Activated T-cell treated with anti-CD3 and anti-CD28 coated beads, Interleukin-2, amount 50 U/mL, for 72 hours (primary cell): ENCODE results near the gene SOD3. TPM values are rescaled to one million over a fixed set of nuclear protein-coding genes. Genes with fewer than 3 reads are reported as not detected.

Experiments
- ATAC-seq, 2 donors: fragments of 150-1000 bp; cut with Tn5 transposase; replicated peaks in 1 of 2; 2 replicates each; pipeline ENCODE4 v1.10.0; 2021; ENCODE audit warnings: moderate library complexity in 2 of 2, mild to moderate bottlenecking in 1 of 2
- DNase-seq, 2 donors: peaks; one replicate each; pipeline ENCODE4 v3.0.0; 2021 to 2022; ENCODE audit warnings: mixed read lengths in 1 of 2
- H3K27ac Mint-ChIP-seq: one replicate; pipeline ENCODE4 v1.8.0; 2022; ENCODE audit warnings: mild to moderate bottlenecking, moderate library complexity, mixed read lengths
- H3K27me3 Mint-ChIP-seq: one replicate; pipeline ENCODE4 v1.8.0; 2022; ENCODE audit warnings: low read depth, mixed read lengths
- H3K36me3 Mint-ChIP-seq, 2 donors: one replicate each; pipeline ENCODE4 v1.8.0; 2022; ENCODE audit warnings: mixed read lengths in 2 of 2, mild to moderate bottlenecking in 1 of 2; ENCODE audit not compliant: insufficient read depth in 2 of 2
- H3K4me1 Mint-ChIP-seq: one replicate; pipeline ENCODE4 v1.8.0; 2022; ENCODE audit warnings: low read depth, mixed read lengths
- H3K4me3 Mint-ChIP-seq, 2 donors: one replicate each; pipeline ENCODE4 v1.8.0; 2022; ENCODE audit warnings: mild to moderate bottlenecking in 2 of 2, mixed read lengths in 2 of 2, moderate library complexity in 2 of 2
- H3K9me3 Mint-ChIP-seq, 2 donors: one replicate each; pipeline ENCODE4 v1.8.0; 2022; ENCODE audit warnings: mixed read lengths in 2 of 2
- total RNA-seq, 2 donors: library from RNA; stranded (reverse); gene quantifications; one replicate each; pipeline ENCODE4 v1.2.3, GENCODE V29; 2022

The SOD3 gene
- total RNA-seq, 2 donors from 2014 or later: not detected

- Mint-ChIP-seq H3K4me3 (no peak overlapping the region), H3K27ac (no peak overlapping the region), H3K4me1 (no peaks in the 10 kb centered on the region), H3K27me3 (no peaks in the 10 kb centered on the region), H3K9me3 (no peaks in the 10 kb centered on the region), H3K36me3 (no peaks in the 10 kb centered on the region)
- DNase-seq (no peak), ATAC-seq (no peak)
Observed at GRCh38 chr4:24843096-24843495, 47.7 kb downstream of the SOD3 start.

- H3K27ac Mint-ChIP-seq: no peak overlapping the region
Observed at GRCh38 chr4:24845132-24845531, 49.8 kb downstream of the SOD3 start.

GRCh38 chr4:24845902-24846301 lies 50.5 kb downstream of the SOD3 start:
- H3K36me3 Mint-ChIP-seq: no peaks in the 10 kb centered on the region
- ATAC-seq: no peak
- no peaks in the 10 kb centered on the region for H3K4me1 Mint-ChIP-seq
- no peak for DNase-seq
- no peaks in the 10 kb centered on the region for H3K27me3 Mint-ChIP-seq
- H3K27ac Mint-ChIP-seq: no peak overlapping the region
- no peak overlapping the region for H3K4me3 Mint-ChIP-seq
- H3K9me3 Mint-ChIP-seq: no peaks in the 10 kb centered on the region

More at GRCh38 chr4:24845132-24845531, 49.8 kb downstream of the SOD3 start:
- ATAC-seq (no peak), DNase-seq (no peak)
- H3K36me3 Mint-ChIP-seq: no peaks in the 10 kb centered on the region
- no peaks in the 10 kb centered on the region for H3K9me3 Mint-ChIP-seq
- no peaks in the 10 kb centered on the region for H3K27me3 Mint-ChIP-seq
- H3K4me1 Mint-ChIP-seq: no peaks in the 10 kb centered on the region
- no peak overlapping the region for H3K4me3 Mint-ChIP-seq

GRCh38 chr4:24846716-24847115 lies 51.3 kb downstream of the SOD3 start:
- Mint-ChIP-seq H3K4me3 (no peak overlapping the region), H3K4me1 (no peaks in the 10 kb centered on the region), H3K9me3 (no peaks in the 10 kb centered on the region), H3K27me3 (no peaks in the 10 kb centered on the region), H3K27ac (no peak overlapping the region), H3K36me3 (no peaks in the 10 kb centered on the region)
- ATAC-seq (no peak), DNase-seq (no peak)

GRCh38 chr4:24849351-24849750 lies 54.0 kb downstream of the SOD3 start:
- Mint-ChIP-seq H3K27ac (no peak overlapping the region), H3K9me3 (no peaks in the 10 kb centered on the region), H3K27me3 (no peaks in the 10 kb centered on the region), H3K36me3 (no peaks in the 10 kb centered on the region), H3K4me3 (no peak overlapping the region), H3K4me1 (no peaks in the 10 kb centered on the region)
- ATAC-seq (no peak), DNase-seq (no peak)

GRCh38 chr4:24849756-24850155 lies 54.4 kb downstream of the SOD3 start:
- no peaks in the 10 kb centered on the region for H3K36me3 Mint-ChIP-seq

More at GRCh38 chr4:24849756-24850155, 54.4 kb downstream of the SOD3 start:
- Mint-ChIP-seq H3K27me3 (no peaks in the 10 kb centered on the region), H3K27ac (no peak overlapping the region), H3K4me1 (no peaks in the 10 kb centered on the region), H3K9me3 (no peaks in the 10 kb centered on the region), H3K4me3 (no peak overlapping the region)
- DNase-seq (no peak), ATAC-seq (no peak)

Other genes starting within 250 kb of the SOD3 start
- 100 to 1,000 TPM; 145 to 150 TPM for gene DHX15, start 211.0 kb upstream of the SOD3 start, total RNA-seq
- under 1 TPM; 0.19 to 0.24 TPM for gene CCDC149, start 117.5 kb downstream of the SOD3 start, total RNA-seq
- not detected for gene LGI2, start 235.4 kb downstream of the SOD3 start, total RNA-seq